Panc1 (cell line): Measurements from ENCODE around the gene CTCFL.

ENCODE experiments used
- POLR2AphosphoS5 ChIP-seq: IDR thresholded peaks from 2 replicates; pipeline ENCODE4 v1.6.1; 2012; ENCODE audit warnings: mild to moderate bottlenecking, low read depth, low read length, moderate library complexity
- TF ChIP-seq, protein P1 (sequence below): fragments of 450-650 bp; IDR thresholded peaks from 2 replicates; pipeline ENCODE4 v1.5.1; 2017; ENCODE audit warnings: mild to moderate bottlenecking

DNA sequence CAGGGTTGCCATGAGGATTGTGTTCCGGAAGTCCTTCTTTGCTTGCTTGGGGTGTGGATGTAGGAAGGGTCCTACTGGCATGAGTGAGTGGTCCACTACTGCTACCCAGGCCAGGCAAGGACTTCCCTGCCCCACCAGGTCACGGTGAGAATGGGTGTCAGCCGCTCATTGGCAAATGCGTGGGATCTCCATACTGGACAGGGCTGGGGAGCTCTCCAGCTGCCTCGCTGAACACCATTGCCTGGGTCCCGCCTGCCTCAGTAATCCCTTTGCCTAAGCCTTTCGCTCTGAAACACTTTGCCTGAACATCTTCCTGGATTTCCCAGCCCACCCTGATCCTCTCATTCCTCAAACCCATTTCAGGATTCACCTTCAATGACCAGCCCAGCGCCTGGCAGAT, 59.5 kb downstream of the CTCFL start:
- TF ChIP-seq, protein P1, sequence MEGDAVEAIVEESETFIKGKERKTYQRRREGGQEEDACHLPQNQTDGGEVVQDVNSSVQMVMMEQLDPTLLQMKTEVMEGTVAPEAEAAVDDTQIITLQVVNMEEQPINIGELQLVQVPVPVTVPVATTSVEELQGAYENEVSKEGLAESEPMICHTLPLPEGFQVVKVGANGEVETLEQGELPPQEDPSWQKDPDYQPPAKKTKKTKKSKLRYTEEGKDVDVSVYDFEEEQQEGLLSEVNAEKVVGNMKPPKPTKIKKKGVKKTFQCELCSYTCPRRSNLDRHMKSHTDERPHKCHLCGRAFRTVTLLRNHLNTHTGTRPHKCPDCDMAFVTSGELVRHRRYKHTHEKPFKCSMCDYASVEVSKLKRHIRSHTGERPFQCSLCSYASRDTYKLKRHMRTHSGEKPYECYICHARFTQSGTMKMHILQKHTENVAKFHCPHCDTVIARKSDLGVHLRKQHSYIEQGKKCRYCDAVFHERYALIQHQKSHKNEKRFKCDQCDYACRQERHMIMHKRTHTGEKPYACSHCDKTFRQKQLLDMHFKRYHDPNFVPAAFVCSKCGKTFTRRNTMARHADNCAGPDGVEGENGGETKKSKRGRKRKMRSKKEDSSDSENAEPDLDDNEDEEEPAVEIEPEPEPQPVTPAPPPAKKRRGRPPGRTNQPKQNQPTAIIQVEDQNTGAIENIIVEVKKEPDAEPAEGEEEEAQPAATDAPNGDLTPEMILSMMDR, result no peak
- TF ChIP-seq POLR2AphosphoS5, result no peak
